Choroid plexus epithelial cell (primary cell): ENCODE data around the gene TNFRSF1B.

Source experiments
- DNase-seq: peaks from one replicate; pipeline ENCODE4 v3.0.0-alpha.2; 2010; ENCODE audit warnings: low read depth
- H3K4me3 ChIP-seq: 2 replicates; pipeline ENCODE4 v1.5.1; 2011; ENCODE audit warnings: low read depth, mild to moderate bottlenecking, control low read depth, low read length, moderate library complexity
- TF ChIP-seq, protein P1 (sequence below): conservative IDR thresholded peaks from 2 replicates; pipeline ENCODE4 v1.5.1; 2011; ENCODE audit warnings: low read depth, mild to moderate bottlenecking, control low read depth, inconsistent platforms, low read length, moderate library complexity

Gene TNFRSF1B

DNA sequence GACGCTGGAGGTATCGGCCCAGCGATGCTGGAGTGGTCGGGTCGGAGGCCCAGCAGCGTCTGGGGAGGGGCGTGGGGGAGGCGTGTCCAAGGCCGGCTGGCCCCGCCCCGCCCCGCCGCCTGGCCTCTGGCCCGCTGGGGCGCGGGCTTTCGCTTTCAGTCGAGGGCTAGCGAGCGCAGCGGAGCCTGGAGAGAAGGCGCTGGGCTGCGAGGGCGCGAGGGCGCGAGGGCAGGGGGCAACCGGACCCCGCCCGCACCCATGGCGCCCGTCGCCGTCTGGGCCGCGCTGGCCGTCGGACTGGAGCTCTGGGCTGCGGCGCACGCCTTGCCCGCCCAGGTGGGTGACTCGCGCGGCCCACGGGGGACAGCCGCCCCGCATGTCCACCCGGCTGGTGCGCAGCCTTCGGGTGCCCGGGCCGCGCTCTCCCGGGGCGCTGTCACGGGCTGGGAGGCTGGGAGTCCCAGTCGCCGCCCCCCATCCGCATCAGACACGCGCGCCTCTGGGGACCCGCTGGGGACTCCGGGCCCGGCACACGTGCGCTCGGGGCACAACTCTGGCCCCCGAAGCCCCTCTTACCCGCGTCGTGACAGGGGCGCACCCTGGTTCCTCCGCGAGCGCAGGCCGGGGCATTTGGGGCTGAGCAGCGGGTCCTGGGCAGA, at the start of gene TNFRSF1B:
TNFRSF1B (plus strand) TSS at position 158 of the 659 bp plus-strand sequence; CDS start at position 259, 101 bp downstream.
- TF ChIP-seq, protein P1, sequence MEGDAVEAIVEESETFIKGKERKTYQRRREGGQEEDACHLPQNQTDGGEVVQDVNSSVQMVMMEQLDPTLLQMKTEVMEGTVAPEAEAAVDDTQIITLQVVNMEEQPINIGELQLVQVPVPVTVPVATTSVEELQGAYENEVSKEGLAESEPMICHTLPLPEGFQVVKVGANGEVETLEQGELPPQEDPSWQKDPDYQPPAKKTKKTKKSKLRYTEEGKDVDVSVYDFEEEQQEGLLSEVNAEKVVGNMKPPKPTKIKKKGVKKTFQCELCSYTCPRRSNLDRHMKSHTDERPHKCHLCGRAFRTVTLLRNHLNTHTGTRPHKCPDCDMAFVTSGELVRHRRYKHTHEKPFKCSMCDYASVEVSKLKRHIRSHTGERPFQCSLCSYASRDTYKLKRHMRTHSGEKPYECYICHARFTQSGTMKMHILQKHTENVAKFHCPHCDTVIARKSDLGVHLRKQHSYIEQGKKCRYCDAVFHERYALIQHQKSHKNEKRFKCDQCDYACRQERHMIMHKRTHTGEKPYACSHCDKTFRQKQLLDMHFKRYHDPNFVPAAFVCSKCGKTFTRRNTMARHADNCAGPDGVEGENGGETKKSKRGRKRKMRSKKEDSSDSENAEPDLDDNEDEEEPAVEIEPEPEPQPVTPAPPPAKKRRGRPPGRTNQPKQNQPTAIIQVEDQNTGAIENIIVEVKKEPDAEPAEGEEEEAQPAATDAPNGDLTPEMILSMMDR: no peak
- H3K4me3 ChIP-seq: peak within 1 kb of the TSS; percentile 85
- DNase-seq: peak; percentile 56

DNA sequence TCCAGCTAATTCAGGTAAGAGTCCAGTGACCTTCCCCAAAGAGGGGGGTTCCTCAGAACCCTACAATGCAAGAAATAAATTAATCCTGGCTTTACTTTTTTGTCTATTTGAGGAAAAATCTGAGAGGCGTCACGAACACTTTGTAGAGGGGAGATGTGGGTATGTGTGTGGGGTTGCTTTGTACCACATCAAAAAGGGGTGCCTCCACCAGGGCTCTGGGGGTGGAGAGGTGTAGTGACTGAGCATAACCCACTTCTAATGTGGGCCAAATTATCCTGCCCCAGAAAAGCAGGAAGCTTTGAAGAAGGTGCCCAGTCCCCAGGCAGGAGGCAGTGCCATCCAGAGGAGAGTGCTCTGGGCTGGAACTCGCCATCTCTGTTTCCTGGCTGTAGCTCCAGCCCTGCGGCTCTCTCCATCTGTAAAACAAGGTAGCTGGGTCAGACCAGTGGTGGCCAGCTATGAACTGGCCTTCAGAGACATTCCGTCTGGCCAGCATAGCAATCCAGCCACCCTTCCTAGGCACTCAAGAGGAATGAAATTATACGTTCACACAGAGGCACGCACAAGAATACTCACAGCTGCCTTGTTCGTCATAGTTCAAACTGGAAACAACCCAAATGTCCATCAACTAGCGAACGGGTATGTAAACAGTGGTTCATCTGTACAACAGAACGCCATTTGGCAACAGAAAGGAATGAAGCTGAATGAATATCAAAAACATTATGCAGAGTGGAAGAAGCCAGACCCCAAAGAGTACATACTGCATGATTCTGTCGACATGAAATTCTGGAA, 45.4 kb upstream of the TNFRSF1B start:
- peak; percentile 76 for DNase-seq
- TF ChIP-seq, protein P1: no peak
- H3K4me3 ChIP-seq: no peak overlapping the region

DNA sequence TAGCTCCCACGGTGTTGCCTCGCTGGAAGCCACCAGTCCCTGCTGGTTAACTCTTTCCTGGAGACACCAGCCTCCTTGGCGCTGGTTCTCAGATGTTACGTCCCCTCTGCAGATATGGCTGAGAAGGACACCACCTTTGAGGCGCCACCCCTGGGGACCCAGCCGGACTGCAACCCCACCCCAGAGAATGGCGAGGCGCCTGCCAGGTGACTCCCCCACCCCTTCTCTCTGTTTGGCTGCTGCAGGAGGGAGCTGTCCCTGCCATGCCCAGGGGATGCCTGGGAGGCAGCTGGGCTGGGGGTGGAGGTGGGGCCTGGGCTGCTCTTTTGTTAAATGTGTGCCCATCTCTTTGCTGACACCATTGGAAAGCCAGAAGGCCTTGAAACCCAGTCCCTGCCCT, 43.6 kb upstream of the TNFRSF1B start:
- no peak overlapping the region for H3K4me3 ChIP-seq
- no peak for DNase-seq
- TF ChIP-seq, protein P1: no peak

DNA sequence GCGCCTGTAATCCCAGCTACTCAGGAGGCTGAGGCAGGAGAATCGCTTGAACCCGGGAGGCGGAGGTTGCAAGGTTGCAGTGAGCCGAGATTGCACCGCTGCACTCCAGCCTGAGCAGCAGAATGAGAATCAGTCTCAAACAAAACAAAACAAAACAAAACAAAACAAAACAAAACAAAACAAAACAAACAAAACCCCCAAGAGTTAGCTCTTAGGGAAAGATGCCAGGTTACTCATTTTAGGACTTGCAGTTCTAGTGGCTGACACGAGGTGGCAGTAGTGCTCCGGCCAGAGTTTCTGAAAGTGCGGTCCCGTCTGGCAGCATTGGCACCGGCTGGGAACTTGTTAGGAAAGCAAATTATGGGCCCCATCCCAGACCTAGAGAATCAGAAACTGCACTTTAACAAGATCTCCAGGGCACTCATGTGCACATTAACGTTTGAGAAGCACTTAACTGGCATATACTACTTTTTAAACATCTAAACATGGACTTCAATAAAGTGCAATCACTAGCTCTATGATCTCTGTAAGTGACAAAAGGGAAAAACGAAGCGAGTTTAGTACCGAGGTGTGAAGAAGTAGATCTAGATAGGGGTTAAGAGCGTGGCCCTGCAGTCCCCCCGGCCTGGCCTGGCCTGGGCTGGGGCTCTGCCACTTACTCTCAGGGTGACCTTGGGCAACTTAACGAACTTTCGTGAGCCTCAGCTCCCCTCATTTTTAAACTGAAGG, 41.9 kb upstream of the TNFRSF1B start:
- TF ChIP-seq, protein P1: peak; percentile 94
- peak; percentile 78 for DNase-seq
- no peak overlapping the region for H3K4me3 ChIP-seq

DNA sequence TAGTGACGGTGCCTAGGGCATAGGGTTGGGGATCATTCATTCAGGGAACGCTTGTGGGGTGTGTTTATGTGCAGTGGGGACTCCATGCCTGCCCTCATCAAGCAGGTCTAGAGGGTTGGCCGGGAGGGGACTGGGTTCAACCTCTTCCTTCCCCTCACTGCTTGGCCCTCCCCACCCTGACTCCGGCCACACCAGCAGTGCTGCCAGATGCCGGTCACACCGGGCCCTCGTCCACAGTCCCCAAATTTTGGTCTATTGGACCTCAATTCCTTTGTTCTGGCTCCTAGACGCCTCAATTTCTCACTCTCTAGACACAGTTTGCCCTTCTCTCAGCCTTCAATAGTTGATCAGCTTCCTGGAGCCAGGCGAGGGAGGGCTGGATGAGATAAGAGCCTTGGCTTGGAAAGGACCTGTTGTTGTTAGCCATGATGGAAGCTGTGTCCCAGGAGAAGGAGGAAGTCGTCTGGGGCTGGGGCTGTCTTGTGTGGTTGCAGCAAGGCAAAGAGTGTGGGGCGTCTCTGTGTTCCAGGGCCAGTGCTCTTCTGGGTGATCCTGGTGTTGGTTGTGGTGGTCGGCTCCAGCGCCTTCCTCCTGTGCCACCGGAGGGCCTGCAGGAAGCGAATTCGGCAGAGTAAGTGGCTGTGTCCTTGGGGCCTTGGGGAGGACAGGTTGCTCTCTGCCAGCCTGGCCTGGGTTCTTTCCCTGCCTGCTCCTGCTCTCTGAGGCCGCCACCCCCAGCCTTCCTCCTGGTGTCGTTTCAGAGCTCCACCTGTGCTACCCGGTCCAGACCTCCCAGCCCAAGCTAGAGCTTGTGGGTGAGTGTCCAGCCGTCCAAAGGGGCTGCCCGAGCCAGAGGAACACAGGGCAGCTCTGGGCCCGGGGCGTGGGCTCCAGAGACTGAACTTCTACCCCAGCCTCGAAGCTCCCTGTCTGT, 41.1 kb upstream of the TNFRSF1B start:
- DNase-seq: no peak
- TF ChIP-seq, protein P1: peak; percentile 2
- no peak overlapping the region for H3K4me3 ChIP-seq

DNA sequence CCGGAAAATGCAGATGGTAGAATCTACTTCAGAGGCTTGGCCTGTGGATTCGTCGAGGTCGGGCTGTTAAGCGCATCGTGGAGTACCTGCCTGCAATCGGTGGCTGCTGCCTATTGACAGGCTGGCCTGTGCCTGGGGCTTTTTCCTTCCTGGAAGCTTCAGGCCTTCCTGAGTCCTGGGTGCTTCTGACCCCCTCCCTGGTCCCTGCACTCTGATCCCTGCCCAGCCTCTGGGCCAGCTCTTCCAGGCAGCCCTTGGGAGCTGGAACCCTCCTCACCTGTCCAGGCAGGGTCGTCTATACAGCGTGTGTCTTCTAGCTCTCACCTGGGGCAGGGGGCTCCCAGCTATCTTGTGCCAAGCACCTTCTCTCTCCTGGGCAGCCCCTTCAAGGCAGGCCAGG, 40.0 kb upstream of the TNFRSF1B start:
- DNase-seq: no peak
- TF ChIP-seq, protein P1: no peak
- H3K4me3 ChIP-seq: no peak overlapping the region
